HG02763 (cell line): ENCODE measurements around the gene LIMS3.
"Not testable (repeated sequence)": the region's sequence is repeated elsewhere in the genome, so short reads cannot be mapped to it uniquely, and the experiment has no call there.

Experiments
- ATAC-seq: cut with Tn5 transposase; IDR thresholded peaks from one replicate; pipeline ENCODE4 v1.9.1; 2021; ENCODE audit warnings: mild to moderate bottlenecking, moderate library complexity; ENCODE audit not compliant: unreplicated experiment

LIMS3 gene

GRCh38 chr2:109921543-109922384, 23.3 kb downstream of the LIMS3 start:
- ATAC-seq, result not testable (repeated sequence)

- ATAC-seq, result not testable (repeated sequence)
Observed at GRCh38 chr2:109924481-109924880, 26.0 kb downstream of the LIMS3 start.

GRCh38 chr2:109927803-109928202, 29.3 kb downstream of the LIMS3 start:
- not testable (repeated sequence) for ATAC-seq

- ATAC-seq, result not testable (repeated sequence)
Observed at GRCh38 chr2:109929222-109929621, 30.7 kb downstream of the LIMS3 start.

GRCh38 chr2:109936534-109936933, 38.0 kb downstream of the LIMS3 start:
- not testable (repeated sequence) for ATAC-seq

- not testable (repeated sequence) for ATAC-seq
Observed at GRCh38 chr2:109945362-109945761, 46.9 kb downstream of the LIMS3 start.

GRCh38 chr2:109947262-109947958, 48.9 kb downstream of the LIMS3 start:
- not testable (repeated sequence) for ATAC-seq

GRCh38 chr2:109947959-109948520, 49.6 kb downstream of the LIMS3 start:
- ATAC-seq, result not testable (repeated sequence)

- not testable (repeated sequence) for ATAC-seq
Observed at GRCh38 chr2:109950146-109950843, 51.8 kb downstream of the LIMS3 start.

GRCh38 chr2:109963942-109964341, 65.5 kb downstream of the LIMS3 start:
- not testable (repeated sequence) for ATAC-seq

- ATAC-seq, result not testable (repeated sequence)
Observed at GRCh38 chr2:109965482-109965881, 67.0 kb downstream of the LIMS3 start.

- not testable (repeated sequence) for ATAC-seq
Observed at GRCh38 chr2:109966107-109966736, 67.7 kb downstream of the LIMS3 start.

- not testable (repeated sequence) for ATAC-seq
Observed at GRCh38 chr2:109966858-109967257, 68.4 kb downstream of the LIMS3 start.

- not testable (repeated sequence) for ATAC-seq
Observed at GRCh38 chr2:109969864-109970263, 71.4 kb downstream of the LIMS3 start.

- ATAC-seq, result not testable (repeated sequence)
Observed at GRCh38 chr2:109971710-109972109, 73.2 kb downstream of the LIMS3 start.
